HepG2 (cell line): ENCODE data around the gene DLG2. TPM values are rescaled to one million over a fixed set of nuclear protein-coding genes. Genes with fewer than 3 reads are reported as not detected.

Experiments used
- ATAC-seq: fragments of 200-7000 bp; cut with Tn5 transposase; 3 replicates; pipeline ENCODE4 v1.9.1; 2020; ENCODE audit warnings: mild to moderate bottlenecking, moderate library complexity
- BruUV-seq: library from RNA; stranded (reverse); fragments of 400-500 nt; replicated peaks from 2 replicates; lab custom pipeline; 2021; lab: Mats Ljungman, UMichigan
- CTCF ChIA-PET: fragments of 300-600 bp; formaldehyde crosslinking; extraction: SDS; loops from one replicate; lab custom pipeline; 2021; ENCODE audit warnings: low total read pairs, inconsistent platforms, low intra/inter-chr PET ratio; lab: Yijun Ruan, JAX
- POLR2A ChIA-PET: fragments of 350-600 bp; sonication (Branson Sonifier 250); formaldehyde crosslinking; loops from one replicate; lab custom pipeline; 2020; ENCODE audit warnings: antibody characterized with exemption, inconsistent platforms; lab: Yijun Ruan, JAX
- DNase-seq: peaks from one replicate; pipeline ENCODE4 v3.0.0-alpha.2; 2015; ENCODE audit warnings: low spot score
- FAIRE-seq: peaks from 3 replicates; lab custom pipeline; 2011; peaks lifted over from hg19 to GRCh38; lab: Jason Lieb, UNC
- H2AFZ ChIP-seq: one replicate; pipeline ENCODE4 v1.6.1; 2011; ENCODE audit warnings: low read length, inconsistent platforms
- H3K27ac ChIP-seq: fragments of 300-600 bp; 3 replicates; pipeline ENCODE4 v1.8.0; 2011; ENCODE audit warnings: mixed run types, mild to moderate bottlenecking, mixed read lengths, low read length, inconsistent platforms; ENCODE audit not compliant: insufficient read depth; ENCODE audit errors: extremely low read length
- H3K27me3 ChIP-seq, 2 experiments: fragments of 200-600 bp in 1 of 2; 2 replicates in 1 of 2; 3 replicates in 1 of 2; pipeline versions ENCODE4 v1.6.0 to v1.8.0; 2011; ENCODE audit warnings: low read length in 2 of 2, mild to moderate bottlenecking in 2 of 2, moderate library complexity in 2 of 2, inconsistent platforms in 1 of 2; ENCODE audit not compliant: insufficient read depth in 2 of 2, control insufficient read depth in 1 of 2
- H3K36me3 ChIP-seq, 2 experiments: fragments of 200-600 bp in 1 of 2; replicated peaks in 1 of 2; 2 replicates in 1 of 2; 3 replicates in 1 of 2; pipeline versions ENCODE4 v1.5.1 to v1.8.0; 2011; ENCODE audit warnings: low read length in 2 of 2, inconsistent platforms in 1 of 2; ENCODE audit not compliant: insufficient read depth in 2 of 2, control insufficient read depth in 1 of 2
- H3K4me1 ChIP-seq: 2 replicates; pipeline ENCODE4 v1.5.1; 2012; ENCODE audit warnings: low read length, inconsistent platforms; ENCODE audit not compliant: insufficient read depth
- H3K4me2 ChIP-seq: 2 replicates; pipeline ENCODE4 v1.6.0; 2011; ENCODE audit warnings: low read depth, low read length, inconsistent platforms
- H3K4me3 ChIP-seq, 3 experiments: fragments of 200-600 bp in 1 of 3; sonication (generic), shearing (Covaris generic) in 1 of 3; replicated peaks in 1 of 3; 2 replicates each; pipeline ENCODE4 v1.5.1; 2011 to 2016; ENCODE audit warnings: low read length in 3 of 3, inconsistent platforms in 2 of 3, low read depth in 2 of 3, mild to moderate bottlenecking in 2 of 3, control low read depth in 1 of 3, mixed read lengths in 1 of 3; ENCODE audit not compliant: insufficient read depth in 1 of 3
- H3K79me2 ChIP-seq: one replicate; pipeline ENCODE4 v1.6.1; 2011; ENCODE audit warnings: low read length, inconsistent platforms; ENCODE audit not compliant: insufficient read depth
- H3K9ac ChIP-seq: 2 replicates; pipeline ENCODE4 v1.6.0; 2011; ENCODE audit warnings: mild to moderate bottlenecking, low read depth, low read length, inconsistent platforms; ENCODE audit not compliant: insufficient read depth
- H3K9me3 ChIP-seq: 2 replicates; pipeline ENCODE4 v1.5.1; 2012; ENCODE audit warnings: mild to moderate bottlenecking, low read length
- H4K20me1 ChIP-seq: 2 replicates; pipeline ENCODE4 v1.6.0; 2011; ENCODE audit warnings: inconsistent platforms, mild to moderate bottlenecking, low read length, moderate library complexity; ENCODE audit not compliant: insufficient read depth
- ATF2 ChIP-seq: sonication (generic); formaldehyde crosslinking; IDR thresholded peaks from 2 replicates; pipeline ENCODE4 v1.4.0; 2020; ENCODE audit warnings: missing genetic modification reagents
- EHMT2 ChIP-seq: fragments of 200-600 bp; sonication (generic); IDR thresholded peaks from 2 replicates; pipeline ENCODE4 v1.7.0; 2017; ENCODE audit warnings: antibody characterized with exemption, low read depth, low read length, borderline replicate concordance
- GZF1 ChIP-seq: sonication (generic); formaldehyde crosslinking; IDR thresholded peaks from 2 replicates; pipeline ENCODE4 v1.5.1; 2020; ENCODE audit warnings: mild to moderate bottlenecking, missing genetic modification reagents
- HDAC6 ChIP-seq: fragments of 200-600 bp; sonication (generic); IDR thresholded peaks from 2 replicates; pipeline ENCODE4 v1.7.0; 2017; ENCODE audit warnings: mild to moderate bottlenecking, antibody characterized with exemption, low read length, low read depth
- HIVEP1 ChIP-seq: sonication (generic); formaldehyde crosslinking; IDR thresholded peaks from 2 replicates; pipeline ENCODE4 v1.4.0; 2020; ENCODE audit warnings: mild to moderate bottlenecking, missing genetic modification reagents
- YY1 ChIP-seq: IDR thresholded peaks from 2 replicates; pipeline ENCODE4 v1.6.1; 2011; ENCODE audit warnings: low read length, low read depth, moderate library complexity, mild to moderate bottlenecking; ENCODE audit not compliant: insufficient read depth, insufficient replicate concordance
- ZC3H4 ChIP-seq: sonication (generic); formaldehyde crosslinking; IDR thresholded peaks from 2 replicates; pipeline ENCODE4 v1.4.0; 2020; ENCODE audit warnings: missing genetic modification reagents, borderline replicate concordance
- ZNF292 ChIP-seq: sonication (generic); formaldehyde crosslinking; IDR thresholded peaks from 2 replicates; pipeline ENCODE4 v1.8.1; 2022; ENCODE audit warnings: mild to moderate bottlenecking, low read depth, missing genetic modification reagents, borderline replicate concordance
- ZNF564 ChIP-seq: sonication (generic); formaldehyde crosslinking; IDR thresholded peaks from 2 replicates; pipeline ENCODE4 v1.8.1; 2023; ENCODE audit warnings: mild to moderate bottlenecking, missing genetic modification reagents
- ZNF614 ChIP-seq: IDR thresholded peaks from 2 replicates; pipeline ENCODE4 v1.6.1; 2018; ENCODE audit warnings: missing biosample characterization, missing genetic modification reagents, inconsistent platforms, borderline replicate concordance
- WGBS: methylation state at CpG from one replicate; pipeline ENCODE4 v1.1.6; 2017; ENCODE audit warnings: low lambda C conversion rate; 5-methylcytosine and 5-hydroxymethylcytosine counted together
- in situ Hi-C: cut with HindIII; loops from 2 replicates; pipeline ENCODE4 v1.10.0; 2017; ENCODE audit warnings: low pct_unique_long_range_greater_than_20kb; ENCODE audit not compliant: extremely low pct_ligation_motif_present
- intact Hi-C: fragments of 100-400 bp; cut with micrococcal nuclease; formaldehyde crosslinking; loops from one replicate; pipeline ENCODE4 v1.10.0; 2022; ENCODE audit not compliant: unreplicated experiment
- polyA plus RNA-seq, 8 experiments: library from polyadenylated mRNA; depleted of rRNA in 3 of 8; stranded (reverse) in 7 of 8; unstranded in 1 of 8; fragments of >200 nt; fragmentation: Illumina TruSeq in 4 of 8; extraction: Trizol in 4 of 8; gene quantifications; 2 replicates each; pipeline versions ENCODE4 v1.2.1 to v1.2.3, GENCODE V29; 2011 to 2016; ENCODE audit warnings: low read depth in 4 of 8, missing spikeins in 1 of 8, mixed read lengths in 1 of 8; ENCODE audit not compliant: insufficient read depth in 1 of 8
- total RNA-seq, 5 experiments: library from RNA; depleted of rRNA; stranded (reverse); fragments of >200 nt; fragmentation: Illumina TruSeq; extraction: Trizol; gene quantifications; 2 replicates each; pipeline ENCODE4 v1.2.3, GENCODE V29; 2016; ENCODE audit warnings: low read depth in 1 of 5

Gene DLG2
- total and polyA plus RNA-seq, 2 of the 13 experiments (the other 11 are each of a cell fraction or from before 2014, with no cell fraction given) = 0.46 to 1.0 TPM

GRCh38 chr11:84157639-84158038 is 1469.5 kb downstream of the DLG2 start:
- no peak for TF ChIP-seq GZF1 (CRISPR knock-in tag)
- no peak for TF ChIP-seq ZNF614
- no peak for TF ChIP-seq HDAC6
- TF ChIP-seq EHMT2 = no peak
- TF ChIP-seq ZC3H4 = no peak
- TF ChIP-seq ATF2 = no peak
- TF ChIP-seq ZNF564 (CRISPR knock-in tag) = no peak
- TF ChIP-seq ZNF292 (CRISPR knock-in tag) = no peak
- TF ChIP-seq HIVEP1 (CRISPR knock-in tag) = no peak
- TF ChIP-seq YY1 = no peak
- ATAC-seq = no peak
- ChIA-PET CTCF (no interaction called here), POLR2A (no interaction called here)
- no peak overlapping the region for H3K4me2 ChIP-seq
- no peak overlapping the region for H3K27ac ChIP-seq
- no peak for DNase-seq
- FAIRE-seq = no peak
- H3K27me3 ChIP-seq = no peaks in the 10 kb centered on the region
- no peaks in the 10 kb centered on the region for H4K20me1 ChIP-seq
- H3K9me3 ChIP-seq = no peaks in the 10 kb centered on the region
- H3K9ac ChIP-seq = no peak overlapping the region
- H3K4me3 ChIP-seq = no peak overlapping the region
- intact Hi-C loops = no loop called here
- no peaks in the 10 kb centered on the region for H3K79me2 ChIP-seq
- BruUV-seq = no TSS peak
- no peak overlapping the region for H2AFZ ChIP-seq
- in situ Hi-C loops = no loop called here
- no peaks in the 10 kb centered on the region for H3K4me1 ChIP-seq
- 44% methylated on average over 3 of the region's 3 CpGs for WGBS
- no peaks in the 10 kb centered on the region for H3K36me3 ChIP-seq
